ENCODE data around the gene SEC31A.
"Not testable (repeated sequence)": the region's sequence is repeated elsewhere in the genome, so short reads cannot be mapped to it uniquely, and the experiment has no call there.

SEC31A gene

GRCh38 chr4:82891707-82892466, 934 bp upstream of the SEC31A start:
- no peak for DNase-seq (ENCODE audit: low spot score)

DNA sequence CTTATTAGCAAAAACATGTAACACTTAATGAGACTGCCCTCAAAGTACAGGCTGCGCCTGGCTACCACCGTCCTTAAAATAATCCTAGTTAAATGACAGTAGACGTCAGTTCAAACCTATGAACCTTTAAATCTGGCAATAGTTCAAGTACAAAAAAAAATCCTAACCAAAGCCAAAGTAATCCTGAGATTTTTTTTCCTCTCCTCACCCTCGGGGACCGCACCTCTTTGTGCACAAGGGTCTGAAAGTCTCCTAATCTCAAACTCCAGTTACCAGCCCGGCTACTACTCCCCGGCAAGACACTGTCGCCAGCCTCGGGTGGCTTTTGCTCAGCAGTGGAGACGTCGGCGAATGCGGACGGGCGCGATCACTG, 439 bp downstream of the SEC31A start:
- DNase-seq (ENCODE audit: low spot score) = no peak

DNA sequence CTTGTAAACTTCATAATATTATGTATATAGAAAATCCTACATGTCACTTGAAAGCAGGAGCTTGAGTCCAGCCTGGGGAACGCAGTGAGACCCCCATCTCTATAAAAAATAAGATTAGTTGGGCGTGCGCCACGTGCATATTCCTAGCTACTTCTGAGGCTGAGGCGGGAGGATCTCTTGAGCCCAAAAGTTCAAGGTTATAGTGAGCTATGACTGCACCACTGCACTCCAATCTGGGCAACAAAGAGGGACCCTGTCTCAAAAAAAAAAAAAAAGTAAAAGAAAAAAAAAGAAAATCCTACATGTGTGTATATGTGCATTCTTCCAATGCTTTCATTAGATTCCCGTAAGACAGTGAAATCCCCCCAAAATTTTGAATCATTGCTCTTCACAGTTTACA, 1.7 kb downstream of the SEC31A start:
- no peak for DNase-seq (ENCODE audit: low spot score)

DNA sequence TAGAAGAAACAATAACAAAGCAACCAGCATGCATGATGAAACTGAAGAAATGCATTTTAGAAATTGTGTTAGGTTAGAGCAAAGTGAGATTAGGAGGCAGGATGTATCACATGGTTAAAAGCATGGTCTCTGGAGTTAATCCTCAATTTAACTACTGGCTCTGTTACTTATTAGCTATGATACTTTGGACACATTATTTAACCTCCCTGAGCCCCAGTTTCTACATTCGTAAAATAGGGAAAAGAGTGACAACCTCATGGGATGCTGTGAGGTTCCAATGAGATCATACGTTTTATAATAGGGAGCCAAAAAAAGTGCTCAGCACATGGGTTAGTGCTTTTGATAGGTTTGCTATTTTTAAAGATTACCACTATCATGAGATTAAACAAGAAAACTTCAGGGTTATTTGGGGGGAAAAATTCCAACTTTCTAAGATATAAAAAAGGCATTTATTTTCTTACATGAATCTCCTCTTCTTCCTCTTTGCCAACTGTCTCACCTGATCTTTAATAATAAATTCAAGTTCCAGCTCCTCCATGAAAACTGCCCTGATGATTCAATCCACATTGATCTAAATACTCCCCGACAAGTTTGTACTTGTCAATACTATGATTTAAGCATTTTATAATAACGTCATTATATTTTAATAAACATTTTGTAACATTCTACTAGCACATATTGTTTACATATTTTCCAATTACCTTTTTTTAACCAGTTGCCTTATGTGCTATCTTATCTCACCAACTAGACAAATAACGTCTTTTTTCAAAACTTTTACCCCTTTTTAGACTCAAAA, 4.6 kb downstream of the SEC31A start:
- DNase-seq (ENCODE audit: low spot score) = no peak

DNA sequence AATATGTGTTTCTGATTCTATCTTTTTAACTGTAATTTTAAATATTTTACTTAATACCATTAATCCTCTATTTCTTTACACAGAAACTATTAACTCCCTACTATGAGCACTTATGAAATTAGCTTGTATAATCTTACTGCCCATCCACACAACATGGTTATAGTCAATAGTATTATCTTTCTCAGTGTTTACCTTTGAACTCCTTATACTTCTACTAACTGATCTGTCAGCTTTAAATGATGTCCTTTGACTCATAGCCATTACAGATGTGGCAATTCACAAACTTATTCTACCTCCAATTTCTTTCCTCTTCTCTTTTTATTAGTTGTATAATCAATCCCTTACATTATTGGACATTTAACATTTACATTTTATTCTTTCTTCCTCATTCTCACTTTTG, 5.5 kb downstream of the SEC31A start:
- DNase-seq (ENCODE audit: low spot score) = no peak

DNA sequence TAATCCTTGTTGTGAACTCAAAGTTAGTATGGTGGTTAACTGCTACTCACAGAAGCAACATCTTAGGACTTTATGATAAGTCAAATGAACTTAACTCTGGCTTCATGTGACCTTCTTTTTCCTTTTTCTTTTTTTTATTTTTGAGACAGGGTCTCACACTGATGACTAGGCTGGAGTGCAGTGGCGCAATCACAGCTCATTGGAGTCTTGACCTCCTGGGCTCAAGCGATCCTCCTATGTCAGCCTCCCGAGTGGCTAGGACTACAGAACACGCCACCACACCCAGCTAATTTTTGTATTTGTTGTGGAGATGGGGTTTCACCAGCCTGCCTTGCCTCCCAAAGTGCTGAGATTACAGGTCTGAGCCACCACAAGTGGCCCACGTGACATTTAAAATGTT, 22.4 kb downstream of the SEC31A start:
- no peak for DNase-seq (ENCODE audit: low spot score)

DNA sequence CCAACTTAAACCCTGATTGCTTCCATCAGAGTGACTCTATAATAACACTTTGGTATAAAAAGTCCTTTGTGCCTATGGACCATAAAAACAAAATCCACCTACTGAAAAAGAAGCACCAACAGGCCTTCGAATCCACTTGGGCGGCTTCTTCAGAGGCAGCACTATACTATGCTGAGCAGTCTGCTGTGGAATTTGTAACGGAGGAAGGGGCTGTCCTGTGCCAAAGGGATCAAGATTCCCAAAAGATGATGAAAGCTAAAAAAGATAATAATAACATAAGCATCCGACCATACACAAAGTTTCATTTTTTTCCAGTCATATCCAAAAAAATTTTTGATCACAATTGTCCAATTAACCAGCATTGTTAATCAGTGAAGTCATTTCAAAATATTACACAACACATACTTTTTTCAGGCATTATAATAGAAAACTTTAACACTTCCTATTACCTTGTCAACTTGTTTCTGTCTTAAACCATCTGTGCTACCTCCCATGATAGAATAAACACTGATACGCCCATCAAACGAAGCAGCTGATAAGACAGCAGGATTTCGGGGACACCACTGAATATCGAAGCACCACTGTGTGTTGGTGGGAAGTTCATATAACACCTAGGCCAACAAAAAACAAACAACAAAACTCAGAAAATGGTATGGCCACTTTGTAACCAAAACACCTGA, 24.1 kb downstream of the SEC31A start:
- DNase-seq (ENCODE audit: low spot score) = no peak

DNA sequence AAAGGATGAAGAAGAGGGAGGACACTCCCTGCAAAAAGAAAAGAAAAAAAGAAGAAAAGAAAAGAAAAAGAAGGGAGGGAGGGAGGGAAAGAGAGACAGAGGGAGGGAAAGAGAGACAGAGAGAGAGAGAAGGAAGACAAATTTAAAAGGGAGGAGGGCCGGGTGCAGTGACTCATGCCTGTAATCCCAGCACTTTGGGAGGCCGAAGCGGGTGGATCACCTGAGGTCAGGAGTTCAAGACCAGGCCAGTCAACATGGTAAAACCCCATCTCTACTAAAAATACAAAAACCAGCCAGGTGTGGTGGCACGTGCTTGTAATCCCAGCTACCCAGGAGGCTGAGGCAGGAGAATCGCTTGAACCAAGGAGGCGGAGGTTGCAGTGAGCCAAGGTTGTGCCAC, 24.9 kb downstream of the SEC31A start:
- DNase-seq (ENCODE audit: low spot score) = peak; percentile 61

GRCh38 chr4:82865592-82865991, 25.4 kb downstream of the SEC31A start:
- peak; percentile 91 for DNase-seq (ENCODE audit: low spot score)

DNA sequence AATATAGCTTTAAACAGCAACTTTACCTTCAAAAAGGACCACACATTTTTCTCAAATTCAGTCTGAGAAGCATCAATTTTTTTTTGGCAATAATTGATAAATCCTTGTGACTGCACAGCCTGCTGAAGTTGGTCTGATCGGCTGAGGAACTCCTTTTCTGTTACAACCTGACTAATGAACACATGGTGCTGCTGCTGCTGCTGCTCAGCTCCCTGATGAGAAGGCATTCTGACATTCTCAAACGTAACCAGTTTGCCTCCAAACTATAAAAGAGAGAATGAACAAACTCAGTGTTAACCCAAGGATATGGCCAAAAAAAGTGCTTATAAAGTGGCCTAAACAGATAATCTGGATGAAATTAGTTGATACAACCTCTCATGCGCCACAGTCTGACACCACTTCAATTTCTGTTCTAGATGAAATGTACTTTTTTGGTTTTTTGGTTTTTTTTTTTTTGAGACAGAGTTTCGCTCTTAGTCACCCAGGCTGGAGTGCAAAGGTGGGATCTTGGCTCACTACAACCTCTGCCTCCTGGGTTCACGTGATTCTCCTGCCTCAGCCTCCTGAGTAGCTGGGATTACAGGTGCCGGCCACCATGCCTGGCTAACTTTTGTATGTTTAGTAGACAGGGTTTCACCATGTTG, 26.5 kb downstream of the SEC31A start:
- DNase-seq (ENCODE audit: low spot score) = no peak

GRCh38 chr4:82861529-82861928, 29.4 kb downstream of the SEC31A start:
- DNase-seq (ENCODE audit: low spot score) = no peak

- not testable (repeated sequence) for DNase-seq (ENCODE audit: low spot score)
Observed at GRCh38 chr4:82860487-82860886, 30.5 kb downstream of the SEC31A start.

- DNase-seq (ENCODE audit: low spot score) = no peak
Observed at GRCh38 chr4:82852751-82853285, 38.1 kb downstream of the SEC31A start.

- peak; percentile 35 for DNase-seq (ENCODE audit: low spot score)
Observed at GRCh38 chr4:82851885-82852750, 38.8 kb downstream of the SEC31A start.

DNA sequence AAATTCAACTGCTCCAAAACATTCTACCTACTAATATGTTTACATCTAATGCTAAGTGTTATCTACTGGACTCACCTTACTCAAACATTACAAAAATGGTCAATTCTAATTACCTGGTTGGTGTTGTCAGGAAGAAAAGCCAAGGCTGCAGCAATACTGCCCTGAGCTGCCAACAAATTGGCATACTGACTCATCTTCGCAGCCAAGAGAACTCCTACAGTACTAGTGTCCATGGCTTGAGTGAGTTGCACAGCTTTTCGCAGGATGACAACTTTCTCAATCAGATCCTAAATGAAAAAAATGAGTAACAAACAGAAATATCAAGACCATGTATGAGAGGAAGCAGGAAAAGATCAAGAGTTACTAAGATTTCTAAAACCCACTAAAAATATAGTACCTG, 39.6 kb downstream of the SEC31A start:
- no peak for DNase-seq (ENCODE audit: low spot score)

DNA sequence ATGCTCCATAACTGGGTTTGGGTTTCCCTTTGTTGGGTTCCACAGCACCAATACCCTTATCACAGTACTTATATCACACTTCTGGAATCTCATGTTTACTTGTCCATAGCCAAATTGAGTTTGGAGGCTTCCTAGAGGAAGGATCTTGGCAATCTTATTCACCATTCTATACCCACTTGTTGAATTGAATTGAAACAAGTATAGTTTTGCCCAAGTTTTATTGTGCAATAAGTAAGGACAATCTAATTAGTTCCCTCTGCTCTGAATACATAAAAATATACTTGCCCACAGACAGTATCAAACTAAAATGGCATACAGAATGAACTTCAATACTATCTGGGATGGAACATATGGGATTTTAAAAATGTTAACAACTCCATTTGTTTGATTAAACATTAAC, 40.3 kb downstream of the SEC31A start:
- DNase-seq (ENCODE audit: low spot score) = no peak

GRCh38 chr4:82848706-82849105, 42.2 kb downstream of the SEC31A start:
- no peak for DNase-seq (ENCODE audit: low spot score)

DNA sequence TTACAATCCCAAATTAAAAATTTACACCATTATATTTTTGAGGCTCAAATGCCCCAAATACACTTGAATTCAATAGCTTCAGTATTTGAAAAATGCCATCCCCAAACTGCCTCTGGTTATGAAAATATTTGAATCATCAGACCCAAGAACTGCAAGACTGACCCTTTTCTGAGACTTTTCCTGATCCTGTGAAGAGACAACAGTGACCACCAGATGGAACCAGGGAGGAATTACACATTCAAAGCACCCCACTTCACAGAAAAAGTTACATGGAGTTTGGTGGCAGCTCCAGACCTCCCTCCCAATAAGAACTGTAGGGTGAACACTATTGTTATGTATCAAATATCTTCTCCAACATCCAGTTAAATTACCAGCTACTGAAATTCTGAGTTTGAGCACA, 48.4 kb downstream of the SEC31A start:
- no peak for DNase-seq (ENCODE audit: low spot score)

- DNase-seq (ENCODE audit: low spot score) = no peak
Observed at GRCh38 chr4:82839624-82840023, 51.3 kb downstream of the SEC31A start.

DNA sequence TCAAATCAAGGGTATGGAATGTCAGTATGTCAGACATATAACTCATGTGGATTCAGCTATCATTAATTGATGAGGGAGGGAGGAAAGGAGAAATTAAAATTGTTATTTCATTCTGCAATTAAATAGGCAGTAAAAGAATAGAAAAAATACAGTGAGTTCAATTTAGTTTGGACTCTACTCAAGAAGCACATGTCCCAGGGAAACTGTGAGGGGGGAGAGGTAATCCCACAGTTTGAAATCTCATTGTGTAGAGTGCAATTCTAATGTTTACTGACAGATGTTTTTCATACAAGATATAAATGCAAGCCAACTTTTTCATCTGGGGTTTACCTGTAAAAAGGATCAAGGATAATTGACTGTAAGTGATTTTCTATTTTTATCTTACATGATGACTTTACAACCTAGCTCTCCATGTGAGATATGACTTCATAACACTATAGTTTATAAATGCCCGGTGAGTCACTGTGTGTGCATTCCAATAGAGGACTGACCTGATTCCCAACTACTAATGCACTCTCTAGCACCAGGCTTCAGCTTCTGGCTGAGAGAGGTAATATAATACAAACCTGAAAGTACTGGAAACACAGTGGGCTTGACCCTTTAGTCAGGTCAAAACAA, 57.1 kb downstream of the SEC31A start:
- peak; percentile 80 for DNase-seq (ENCODE audit: low spot score)

DNA sequence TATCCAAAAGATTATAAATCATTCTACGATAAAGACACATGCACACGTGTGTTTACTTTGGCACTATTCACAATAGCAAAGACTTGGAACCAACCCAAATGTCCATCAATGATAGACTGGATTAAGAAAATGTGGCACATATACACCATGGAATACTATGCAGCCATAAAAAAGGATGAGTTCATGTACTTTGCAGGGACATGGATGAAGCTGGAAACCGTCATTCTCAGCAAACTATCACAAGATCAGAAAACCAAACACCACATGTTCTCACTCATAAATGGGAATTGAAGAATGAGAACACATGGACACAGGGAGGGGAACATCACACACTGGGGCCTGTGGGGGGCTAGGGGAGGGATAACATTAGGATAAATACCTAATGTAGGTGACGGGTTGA, 57.9 kb downstream of the SEC31A start:
- DNase-seq (ENCODE audit: low spot score) = not testable (repeated sequence)

Measured in kidney tubule cell (primary cell).